AG04450 (cell line): Measurements from ENCODE around the gene IL12RB1. TPM values are rescaled to one million over a fixed set of nuclear protein-coding genes. Genes with fewer than 3 reads are reported as not detected.

Experiments used
- CTCF ChIA-PET: fragments of 300-600, 350-600 bp; formaldehyde crosslinking; extraction: SDS; loops from one replicate; lab custom pipeline; 2022; ENCODE audit warnings: antibody characterized with exemption, inconsistent platforms; lab: Charles Lee
- POLR2A ChIA-PET: fragments of 350-600 bp; formaldehyde crosslinking; extraction: SDS; loops from one replicate; lab custom pipeline; 2021; ENCODE audit warnings: antibody characterized with exemption, inconsistent platforms; lab: Yijun Ruan, JAX
- DNase-seq: peaks from one replicate; pipeline ENCODE4 v3.0.0-alpha.2; 2011; ENCODE audit warnings: low read depth, low spot score
- H3K27ac ChIP-seq: one replicate; pipeline ENCODE4 v1.5.1; 2012; ENCODE audit warnings: low read depth, low read length, control low read depth
- H3K27me3 ChIP-seq: one replicate; pipeline ENCODE4 v1.6.0; 2012; ENCODE audit warnings: low read length; ENCODE audit not compliant: control insufficient read depth, insufficient read depth
- H3K4me3 ChIP-seq: 2 replicates; pipeline ENCODE4 v1.5.1; 2011; ENCODE audit warnings: mild to moderate bottlenecking, low read depth, low read length, control low read depth
- H3K9me3 ChIP-seq: 2 replicates; pipeline ENCODE4 v1.5.1; 2012; ENCODE audit warnings: low read length; ENCODE audit not compliant: control insufficient read depth, insufficient read depth
- polyA plus RNA-seq: library from polyadenylated mRNA; depleted of rRNA; stranded (reverse); fragments of >200 nt; gene quantifications from 2 replicates; pipeline ENCODE4 v1.2.3, GENCODE V29; 2011
- TF ChIP-seq, protein P1 (sequence below): IDR thresholded peaks from 2 replicates; pipeline ENCODE4 v1.5.1; 2011; ENCODE audit warnings: low read depth, low read length, control low read depth, inconsistent platforms

IL12RB1 gene
- polyA plus RNA-seq, 1 experiment, result 0.05 TPM

DNA sequence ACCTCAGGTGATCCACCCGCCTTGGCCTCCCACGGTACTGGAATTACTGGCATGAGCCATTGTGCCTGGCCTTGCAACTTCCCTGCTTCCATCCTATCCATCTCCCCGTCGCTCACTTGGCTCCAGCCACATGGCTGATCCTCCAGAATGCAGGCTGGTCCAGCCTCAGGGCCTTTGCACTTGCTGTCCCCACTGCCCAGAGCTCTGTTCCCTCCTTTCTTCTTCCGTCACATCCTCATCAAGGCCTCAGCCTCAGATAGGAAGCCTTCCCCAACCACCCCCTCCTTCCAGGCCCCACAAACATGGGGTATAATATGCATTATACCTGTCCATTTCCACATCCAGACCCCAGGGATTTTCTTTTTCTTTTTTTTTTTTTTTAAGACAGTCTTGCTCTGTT is 27.1 kb upstream of the IL12RB1 start:
- no peak overlapping the region for H3K27ac ChIP-seq
- H3K4me3 ChIP-seq, result no peak overlapping the region
- TF ChIP-seq, protein P1, sequence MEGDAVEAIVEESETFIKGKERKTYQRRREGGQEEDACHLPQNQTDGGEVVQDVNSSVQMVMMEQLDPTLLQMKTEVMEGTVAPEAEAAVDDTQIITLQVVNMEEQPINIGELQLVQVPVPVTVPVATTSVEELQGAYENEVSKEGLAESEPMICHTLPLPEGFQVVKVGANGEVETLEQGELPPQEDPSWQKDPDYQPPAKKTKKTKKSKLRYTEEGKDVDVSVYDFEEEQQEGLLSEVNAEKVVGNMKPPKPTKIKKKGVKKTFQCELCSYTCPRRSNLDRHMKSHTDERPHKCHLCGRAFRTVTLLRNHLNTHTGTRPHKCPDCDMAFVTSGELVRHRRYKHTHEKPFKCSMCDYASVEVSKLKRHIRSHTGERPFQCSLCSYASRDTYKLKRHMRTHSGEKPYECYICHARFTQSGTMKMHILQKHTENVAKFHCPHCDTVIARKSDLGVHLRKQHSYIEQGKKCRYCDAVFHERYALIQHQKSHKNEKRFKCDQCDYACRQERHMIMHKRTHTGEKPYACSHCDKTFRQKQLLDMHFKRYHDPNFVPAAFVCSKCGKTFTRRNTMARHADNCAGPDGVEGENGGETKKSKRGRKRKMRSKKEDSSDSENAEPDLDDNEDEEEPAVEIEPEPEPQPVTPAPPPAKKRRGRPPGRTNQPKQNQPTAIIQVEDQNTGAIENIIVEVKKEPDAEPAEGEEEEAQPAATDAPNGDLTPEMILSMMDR, result no peak
- ChIA-PET POLR2A (no interaction called here), CTCF (interaction anchor here (0.8 to 2.4 kb wide), 15 partner anchors 10 to 179 kb away, joined by 3 to 28 read pairs (median 7); partner anchors contain the start of genes IFI30 and PIK3R2)
- no peak for DNase-seq
- H3K27me3 ChIP-seq, result peaks cover 3% of the 10 kb centered on the region
- H3K9me3 ChIP-seq, result no peaks in the 10 kb centered on the region; the same call in 1 of the 2 replicates

DNA sequence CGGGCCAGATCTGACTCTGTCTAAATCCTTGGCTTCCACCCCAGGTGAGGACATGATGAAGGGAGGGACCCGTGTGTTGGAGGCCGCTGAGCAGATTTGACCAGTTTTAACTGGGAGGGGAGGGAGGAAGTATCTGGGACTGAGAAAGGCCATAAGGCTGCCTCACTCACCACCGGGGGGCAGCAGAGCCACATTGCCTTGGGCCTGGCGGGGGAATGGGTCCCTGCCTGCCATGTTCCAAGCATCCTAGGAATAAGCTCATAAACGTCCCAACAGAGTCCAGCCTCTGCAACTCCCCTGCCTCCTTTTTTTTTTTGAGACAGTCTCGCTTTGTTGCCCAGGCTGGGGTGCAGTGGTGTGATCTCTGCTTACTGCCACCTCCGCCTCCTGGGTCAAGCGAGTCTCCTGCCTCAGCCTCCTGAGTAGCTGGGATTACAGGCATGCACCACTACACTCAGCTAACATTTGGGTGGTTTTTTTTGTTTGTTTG is 26.3 kb upstream of the IL12RB1 start:
- H3K9me3 ChIP-seq, result no peaks in the 10 kb centered on the region; the same call in 1 of the 2 replicates
- H3K4me3 ChIP-seq, result no peak overlapping the region
- POLR2A ChIA-PET, result interaction anchor here (0.7 to 1.0 kb wide), 2 partner anchors 168 to 717 kb away, joined by 3 to 4 read pairs; partner anchors contain the start of gene JUND
- peaks cover 3% of the 10 kb centered on the region for H3K27me3 ChIP-seq
- no peak for DNase-seq
- CTCF ChIA-PET, result interaction anchor here (0.6 to 2.4 kb wide), 38 partner anchors 9 to 209 kb away, joined by 3 to 28 read pairs (median 5); partner anchors contain the start of genes ARRDC2, IFI30 and PIK3R2
- no peak overlapping the region for H3K27ac ChIP-seq
- TF ChIP-seq, protein P1, result peak; percentile 96

DNA sequence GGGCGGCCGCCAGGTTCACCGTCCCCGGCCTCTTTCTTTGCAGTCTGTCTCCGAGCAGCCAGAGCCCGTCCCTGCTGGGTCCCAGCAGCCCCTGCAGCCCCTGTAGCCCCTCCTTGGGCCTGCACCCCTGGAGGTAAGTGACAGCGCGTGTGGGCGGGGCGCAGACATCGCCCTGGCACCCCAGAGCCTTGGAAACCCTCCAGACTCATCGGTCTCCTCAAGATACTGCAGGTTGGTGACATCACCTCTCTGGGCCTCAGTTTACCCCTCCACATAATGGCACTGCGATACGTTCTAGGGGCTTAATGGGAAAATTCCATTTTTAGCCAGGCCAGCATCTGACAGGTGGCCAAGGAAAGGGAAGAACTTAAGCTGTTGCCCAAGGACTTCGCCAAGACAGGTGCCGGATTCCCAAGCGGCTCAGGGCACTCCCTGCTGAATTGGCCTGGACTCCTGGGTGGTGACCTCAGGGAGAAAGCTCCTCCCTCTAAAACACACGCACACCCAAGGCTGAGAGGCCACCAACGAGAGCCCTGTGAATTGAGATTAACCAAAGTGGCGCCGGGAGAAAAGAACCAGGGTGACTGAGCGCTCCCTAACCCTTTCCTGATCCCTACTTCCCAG is 24.0 kb upstream of the IL12RB1 start:
- Histone ChIP-seq H3K27me3 (peaks cover 3% of the 10 kb centered on the region), H3K9me3 (no peaks in the 10 kb centered on the region; the same call in 1 of the 2 replicates), H3K4me3 (peak overlapping the region; percentile 77), H3K27ac (no peak overlapping the region)
- POLR2A ChIA-PET, result interaction anchor here (0.6 kb wide), 1 partner anchor 1026 kb away, joined by 4 read pairs; no protein-coding TSS in a partner anchor
- CTCF ChIA-PET, result interaction anchor here (0.7 to 2.0 kb wide), 11 partner anchors 10 to 218 kb away, joined by 3 to 8 read pairs (median 4); partner anchors contain the start of gene MAST3
- no peak for DNase-seq
- TF ChIP-seq, protein P1, result no peak

DNA sequence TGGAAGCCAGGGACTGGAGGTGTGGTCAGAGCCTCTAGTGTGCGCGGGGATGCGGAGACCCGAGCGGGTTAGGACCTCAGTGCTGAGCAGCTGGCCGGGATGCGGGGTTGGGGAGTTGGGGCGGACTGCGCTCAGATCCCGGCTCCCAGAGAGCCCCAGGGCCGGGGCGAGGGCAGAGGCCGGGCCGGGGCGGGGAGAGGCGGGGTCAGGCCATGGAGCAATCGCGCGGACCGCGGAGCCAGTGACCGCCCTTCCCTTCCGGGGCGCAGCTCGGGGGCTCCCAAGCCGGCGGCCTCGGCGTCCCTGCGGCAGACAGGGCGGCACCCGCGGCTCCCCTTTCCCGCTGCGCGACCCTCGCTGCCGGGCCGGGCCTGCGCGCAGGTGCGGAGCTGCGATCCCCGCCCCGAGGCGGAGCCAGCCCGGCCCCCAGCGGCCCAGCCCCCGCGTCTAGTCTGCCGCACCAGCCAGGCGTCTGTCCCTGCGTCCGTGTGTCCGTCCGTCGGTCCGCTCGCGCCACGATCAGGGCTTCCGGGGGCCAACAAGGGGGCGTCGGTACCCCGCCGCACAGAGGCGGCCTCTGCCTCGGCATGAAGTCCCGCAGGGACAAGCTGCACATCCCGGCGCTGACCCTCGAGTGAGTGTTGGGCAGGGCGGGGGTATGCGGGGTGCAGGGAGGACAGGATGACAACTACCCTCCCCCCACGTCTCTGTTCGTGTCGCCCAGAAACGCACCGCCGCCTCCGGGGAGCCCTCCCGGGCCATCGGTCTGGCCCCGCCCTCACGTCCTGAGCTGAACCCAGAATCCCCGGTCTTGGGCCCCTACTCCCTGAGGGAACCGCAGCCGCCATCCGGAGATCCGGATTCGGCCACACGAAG is 23.2 kb upstream of the IL12RB1 start:
- TF ChIP-seq, protein P1, result no peak
- Histone ChIP-seq H3K9me3 (no peaks in the 10 kb centered on the region; the same call in 1 of the 2 replicates), H3K27me3 (peaks cover 3% of the 10 kb centered on the region), H3K27ac (no peak overlapping the region), H3K4me3 (peak overlapping the region; percentile 77)
- no peak for DNase-seq
- ChIA-PET CTCF (interaction anchor here (0.6 to 2.0 kb wide), 4 partner anchors 42 to 218 kb away, joined by 3 to 7 read pairs (median 5); no protein-coding TSS in a partner anchor), POLR2A (interaction anchor here (0.6 kb wide), 1 partner anchor 18 kb away, joined by 10 read pairs; no protein-coding TSS in a partner anchor)
